HEK293 (cell line): ENCODE results near the gene RAB11FIP5.

Experiments
- CTCF ChIA-PET: fragments of 350-600 bp; formaldehyde crosslinking; extraction: SDS; loops from one replicate; lab custom pipeline; 2021; ENCODE audit warnings: antibody characterized with exemption; lab: Yijun Ruan, JAX
- POLR2A ChIA-PET: fragments of 300-600 bp; formaldehyde crosslinking; extraction: SDS; loops from one replicate; lab custom pipeline; 2020; ENCODE audit warnings: antibody characterized with exemption, inconsistent platforms; lab: Yijun Ruan, JAX
- H3K27ac ChIP-seq: fragments of 200-500 bp; sonication (Bioruptor generic); 2 replicates; pipeline ENCODE4 v1.5.1; 2014; ENCODE audit warnings: low read depth, low read length, control low read depth, inconsistent platforms; ENCODE audit errors: extremely low read depth
- H3K36me3 ChIP-seq, 2 experiments: fragments of 200-500 bp in 1 of 2; sonication (Bioruptor generic) in 1 of 2; 1 replicate in 1 of 2; 2 replicates in 1 of 2; pipeline ENCODE4 v1.5.1; 2014 to 2017; ENCODE audit warnings: inconsistent platforms in 2 of 2, low read length in 2 of 2; ENCODE audit not compliant: control insufficient read depth in 2 of 2, insufficient read depth in 1 of 2
- H3K4me1 ChIP-seq: fragments of 200-500 bp; sonication (Bioruptor generic); 2 replicates; pipeline ENCODE4 v1.5.1; 2014; ENCODE audit warnings: mild to moderate bottlenecking, low read length, inconsistent platforms; ENCODE audit not compliant: control insufficient read depth, insufficient read depth
- H3K4me3 ChIP-seq: 2 replicates; pipeline ENCODE4 v1.5.1; 2011; ENCODE audit warnings: low read depth, mild to moderate bottlenecking, control low read depth, low read length, moderate library complexity
- H3K9me3 ChIP-seq: fragments of 200-500 bp; sonication (Bioruptor generic); 2 replicates; pipeline ENCODE4 v1.5.1; 2014; ENCODE audit warnings: low read depth, low read length, inconsistent platforms; ENCODE audit not compliant: control insufficient read depth, insufficient read depth
- GLIS2 ChIP-seq: fragments of 450-650 bp; formaldehyde crosslinking; IDR thresholded peaks from 2 replicates; pipeline ENCODE4 v1.5.1; 2016; ENCODE audit warnings: missing biosample characterization, missing genetic modification characterization
- KLF10 ChIP-seq: fragments of 450-650 bp; IDR thresholded peaks from 2 replicates; pipeline ENCODE4 v1.5.1; 2018; ENCODE audit warnings: missing biosample characterization, mild to moderate bottlenecking, missing genetic modification characterization
- PRDM4 ChIP-seq: fragments of 450-650 bp; formaldehyde crosslinking; IDR thresholded peaks from 2 replicates; pipeline ENCODE4 v1.5.1; 2017; ENCODE audit warnings: missing biosample characterization, missing genetic modification characterization
- SP3 ChIP-seq: fragments of 450-650 bp; formaldehyde crosslinking; IDR thresholded peaks from 2 replicates; pipeline ENCODE4 v1.5.1; 2016; ENCODE audit warnings: missing biosample characterization, missing genetic modification characterization
- ZBTB10 ChIP-seq: fragments of 450-650 bp; formaldehyde crosslinking; IDR thresholded peaks from 2 replicates; pipeline ENCODE4 v1.5.1; 2016; ENCODE audit warnings: missing biosample characterization, missing genetic modification characterization
- ZBTB8A ChIP-seq: fragments of 450-650 bp; formaldehyde crosslinking; IDR thresholded peaks from 2 replicates; pipeline ENCODE4 v1.5.1; 2016; ENCODE audit warnings: missing biosample characterization, missing genetic modification characterization
- ZFHX2 ChIP-seq: fragments of 450-650 bp; formaldehyde crosslinking; conservative IDR thresholded peaks from 2 replicates; pipeline ENCODE4 v1.5.1; 2016; ENCODE audit warnings: missing biosample characterization, missing genetic modification characterization
- ZNF121 ChIP-seq: fragments of 450-650 bp; formaldehyde crosslinking; IDR thresholded peaks from 2 replicates; pipeline ENCODE4 v1.5.1; 2016; ENCODE audit warnings: missing biosample characterization, missing genetic modification characterization
- ZNF211 ChIP-seq: fragments of 450-650 bp; formaldehyde crosslinking; IDR thresholded peaks from 2 replicates; pipeline ENCODE4 v1.5.1; 2016; ENCODE audit warnings: low read depth, missing biosample characterization, missing genetic modification characterization
- ZNF26 ChIP-seq: fragments of 450-650 bp; formaldehyde crosslinking; IDR thresholded peaks from 2 replicates; pipeline ENCODE4 v1.5.1; 2016; ENCODE audit warnings: missing biosample characterization, missing genetic modification characterization
- ZNF335 ChIP-seq: fragments of 450-650 bp; formaldehyde crosslinking; conservative IDR thresholded peaks from 2 replicates; pipeline ENCODE4 v1.5.1; 2016; ENCODE audit warnings: missing biosample characterization, missing genetic modification characterization
- ZNF341 ChIP-seq: fragments of 450-650 bp; formaldehyde crosslinking; IDR thresholded peaks from 2 replicates; pipeline ENCODE4; 2016; ENCODE audit warnings: low read depth, missing biosample characterization, missing genetic modification characterization
- ZNF404 ChIP-seq: fragments of 450-650 bp; formaldehyde crosslinking; IDR thresholded peaks from 2 replicates; pipeline ENCODE4 v1.5.1; 2017; ENCODE audit warnings: missing biosample characterization, missing genetic modification characterization
- ZNF433 ChIP-seq: fragments of 450-650 bp; formaldehyde crosslinking; IDR thresholded peaks from 2 replicates; pipeline ENCODE4 v1.5.1; 2016; ENCODE audit warnings: missing biosample characterization, missing genetic modification characterization, low read depth
- ZNF488 ChIP-seq: fragments of 450-650 bp; formaldehyde crosslinking; IDR thresholded peaks from 2 replicates; pipeline ENCODE4 v1.5.1; 2016; ENCODE audit warnings: missing biosample characterization, missing genetic modification characterization
- ZNF768 ChIP-seq: fragments of 450-650 bp; formaldehyde crosslinking; IDR thresholded peaks from 2 replicates; pipeline ENCODE4 v1.5.1; 2018; ENCODE audit warnings: missing biosample characterization, mild to moderate bottlenecking, missing genetic modification characterization

The RAB11FIP5 gene

GRCh38 chr2:73070643-73071359 is 41.9 kb downstream of the RAB11FIP5 start (continued):
- TF ChIP-seq GLIS2: peak; percentile 83
- TF ChIP-seq ZNF404: no peak
- peak; percentile 60; the same call in 1 of the 2 replicates for TF ChIP-seq ZBTB8A (tag by site-specific recombination)
- TF ChIP-seq ZNF341 (tag by site-specific recombination): no peak
- TF ChIP-seq ZFHX2: peak; percentile 75
- no peak for TF ChIP-seq ZNF26
- TF ChIP-seq ZNF433 (tag by site-specific recombination): no peak
- no peak for TF ChIP-seq ZNF121 (tag by site-specific recombination)
- no peak for TF ChIP-seq KLF10 (tag by site-specific recombination)
- no peak for TF ChIP-seq ZNF211
- TF ChIP-seq ZBTB10 (tag by site-specific recombination): no peak
- TF ChIP-seq ZNF488: no peak
- TF ChIP-seq PRDM4: no peak

GRCh38 chr2:73069855-73070642 is 42.7 kb downstream of the RAB11FIP5 start:
- H3K4me1 ChIP-seq: no peaks in the 10 kb centered on the region; the same call in 1 of the 2 replicates
- POLR2A ChIA-PET: no interaction called here
- peak overlapping the region; percentile 80; the same call in 1 of the 2 replicates for H3K27ac ChIP-seq

More at GRCh38 chr2:73069855-73070642, 42.7 kb downstream of the RAB11FIP5 start:
- H3K4me3 ChIP-seq: peak overlapping the region; percentile 90
- TF ChIP-seq SP3 (tag by site-specific recombination) (peak; percentile 54), ZNF335 (tag by site-specific recombination) (peak; percentile 34; the same call in 1 of the 2 replicates), ZNF768 (no peak)
- TF ChIP-seq, all 188 proteins: peak for 2
- H3K9me3 ChIP-seq: no peaks in the 10 kb centered on the region
- CTCF ChIA-PET: interaction anchor here (1.1 kb wide), 1 partner anchor 15 kb away, joined by 3 read pairs; no protein-coding TSS in a partner anchor
- peaks cover 3 to 20% of the 10 kb centered on the region in 2 experiments; a peak in 2 of 3 replicates for H3K36me3 ChIP-seq
